ENCODE data around the gene ACVR1.
A peak's percentile ranks its signal among the peaks of the same experiment; 100 is the strongest.

The ACVR1 gene

GRCh38 chr2:157876066-157876785 lies at the start of gene ACVR1:
Gene ACVR1, minus strand, starts transcription at chr2:157876330. Its CDS starts 76,837 bp downstream, at chr2:157799493.
- DNase-seq (ENCODE audit: low read depth, low spot score) = peak; percentile 57

GRCh38 chr2:157925071-157925470 lies 48.9 kb upstream of the ACVR1 start:
- DNase-seq (ENCODE audit: low read depth, low spot score) = no peak

GRCh38 chr2:157923598-157924217 lies 47.6 kb upstream of the ACVR1 start:
- DNase-seq (ENCODE audit: low read depth, low spot score) = no peak

- DNase-seq (ENCODE audit: low read depth, low spot score) = no peak
Observed at GRCh38 chr2:157922815-157923214, 46.7 kb upstream of the ACVR1 start.

GRCh38 chr2:157922336-157922735 lies 46.2 kb upstream of the ACVR1 start:
- no peak for DNase-seq (ENCODE audit: low read depth, low spot score)

DNA sequence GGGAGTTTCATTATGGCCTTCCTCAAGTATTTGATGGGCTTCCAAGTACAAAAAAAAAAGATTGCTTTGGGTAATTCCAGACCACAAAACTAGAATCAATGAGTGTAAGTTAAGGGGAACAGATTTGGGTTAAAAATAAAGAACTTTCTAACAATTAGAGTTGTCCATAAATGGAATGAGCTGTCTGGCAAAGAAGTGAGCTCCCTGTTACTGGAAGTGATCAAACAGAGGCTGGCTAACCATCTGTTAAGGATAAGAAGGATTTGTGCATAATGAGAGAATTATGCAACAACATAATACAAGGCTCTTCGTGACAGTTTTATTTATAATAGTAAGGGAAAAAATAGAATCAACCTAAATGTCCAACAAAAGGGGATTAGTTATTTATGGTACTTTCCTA lies 44.6 kb upstream of the ACVR1 start:
- no peak for DNase-seq (ENCODE audit: low read depth, low spot score)

DNA sequence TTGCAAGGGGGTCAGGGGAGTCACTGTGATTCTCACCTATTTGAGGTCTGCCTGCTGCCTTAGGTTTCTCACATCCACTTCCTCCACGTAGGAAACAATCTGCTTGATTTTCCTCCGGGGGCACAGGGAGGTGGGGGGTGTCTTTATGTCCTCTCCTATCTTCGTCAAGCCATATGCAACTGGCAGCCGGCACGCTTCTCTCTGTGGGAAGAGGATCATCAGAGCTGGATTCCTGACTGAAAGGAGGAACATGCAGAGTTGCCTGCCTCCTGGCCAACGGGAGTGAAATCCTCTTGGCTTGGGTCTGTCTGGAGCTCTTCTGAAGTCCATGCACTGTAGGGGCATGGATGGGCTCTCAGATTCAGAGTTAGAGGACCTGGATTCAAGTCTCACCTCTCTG lies 43.1 kb upstream of the ACVR1 start:
- DNase-seq (ENCODE audit: low read depth, low spot score) = no peak

- DNase-seq (ENCODE audit: low read depth, low spot score) = no peak
Observed at GRCh38 chr2:157918319-157918718, 42.2 kb upstream of the ACVR1 start.

DNA sequence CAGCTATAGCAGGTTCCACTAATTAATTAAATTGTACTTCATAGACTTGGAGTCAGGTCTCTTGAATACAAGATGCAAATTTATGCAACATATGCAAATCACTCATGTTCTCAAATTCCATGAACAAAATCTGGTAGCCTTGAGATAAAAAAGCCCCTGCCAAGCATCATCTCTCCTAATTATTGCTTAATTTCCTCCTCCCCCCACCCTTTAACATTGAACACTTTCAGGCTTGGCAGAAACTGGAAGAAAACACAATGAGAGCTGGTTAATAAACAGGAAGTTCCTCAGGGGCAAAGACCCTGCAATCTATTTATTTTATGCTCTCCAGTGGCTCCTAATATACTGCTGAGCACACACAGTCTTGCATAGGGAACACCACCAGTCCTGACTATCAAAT lies 35.6 kb upstream of the ACVR1 start:
- no peak for DNase-seq (ENCODE audit: low read depth, low spot score)

DNA sequence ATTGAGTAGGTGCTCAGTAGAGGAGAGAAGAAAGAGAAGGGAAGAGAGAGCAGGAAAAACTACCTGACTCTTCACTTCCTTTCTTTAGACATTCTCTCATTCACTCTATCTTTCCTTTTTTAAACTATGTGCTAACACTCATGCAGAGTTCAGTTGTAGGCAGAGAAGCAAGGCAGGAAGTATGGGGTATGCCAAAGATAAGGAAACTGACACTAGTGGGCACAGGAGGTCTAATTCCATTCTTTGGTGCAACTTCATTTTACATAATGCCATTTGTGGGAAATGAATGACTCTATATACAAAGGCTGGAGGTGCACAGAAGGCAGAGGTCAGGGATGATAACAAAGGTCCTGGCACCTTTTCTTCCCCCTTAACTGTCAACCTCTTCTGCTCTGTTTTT lies 35.1 kb upstream of the ACVR1 start:
- DNase-seq (ENCODE audit: low read depth, low spot score) = no peak

DNA sequence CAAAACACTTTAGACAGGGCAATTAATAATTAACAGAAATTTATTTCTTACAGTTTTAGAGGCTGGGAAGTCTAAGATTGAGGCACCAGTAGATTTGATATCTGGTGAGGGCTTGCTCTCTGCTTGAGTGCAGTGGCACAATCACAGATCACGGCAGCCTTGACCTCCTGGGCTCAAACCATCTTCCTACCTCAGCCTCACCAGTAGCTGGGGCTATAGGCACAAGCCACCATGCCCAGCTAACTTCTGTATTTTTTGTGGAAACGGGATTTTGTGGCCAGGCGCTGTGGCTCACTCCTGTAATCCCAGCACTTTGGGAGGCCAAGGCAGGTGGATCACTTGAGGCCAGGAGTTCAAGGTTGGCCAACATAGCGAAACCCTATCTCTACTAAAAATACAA lies 29.0 kb upstream of the ACVR1 start:
- no peak for DNase-seq (ENCODE audit: low read depth, low spot score)

- DNase-seq (ENCODE audit: low read depth, low spot score) = no peak
Observed at GRCh38 chr2:157903626-157904025, 27.5 kb upstream of the ACVR1 start.

- no peak for DNase-seq (ENCODE audit: low read depth, low spot score)
Observed at GRCh38 chr2:157903151-157903550, 27.0 kb upstream of the ACVR1 start.

DNA sequence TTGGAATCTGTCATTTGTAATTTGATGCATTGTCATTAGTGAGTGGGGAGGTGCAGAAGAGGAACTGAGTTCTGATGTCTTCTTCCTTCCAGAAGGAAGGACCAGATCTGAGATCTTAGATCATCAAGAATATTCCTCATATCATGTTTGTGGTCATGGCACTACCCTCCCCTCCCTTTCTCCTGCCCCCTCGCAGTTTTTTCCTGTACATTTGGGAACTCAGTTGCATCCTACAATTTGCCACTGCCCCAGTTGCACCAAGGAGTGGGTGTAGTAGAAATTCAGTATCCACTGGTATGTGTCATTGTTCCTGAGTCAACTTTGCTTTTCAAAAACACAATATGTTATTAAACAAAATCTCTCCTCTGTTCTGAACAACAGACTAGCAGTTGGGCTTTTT lies 26.6 kb upstream of the ACVR1 start:
- DNase-seq (ENCODE audit: low read depth, low spot score) = no peak

GRCh38 chr2:157901325-157901724 lies 25.2 kb upstream of the ACVR1 start:
- DNase-seq (ENCODE audit: low read depth, low spot score) = no peak

DNA sequence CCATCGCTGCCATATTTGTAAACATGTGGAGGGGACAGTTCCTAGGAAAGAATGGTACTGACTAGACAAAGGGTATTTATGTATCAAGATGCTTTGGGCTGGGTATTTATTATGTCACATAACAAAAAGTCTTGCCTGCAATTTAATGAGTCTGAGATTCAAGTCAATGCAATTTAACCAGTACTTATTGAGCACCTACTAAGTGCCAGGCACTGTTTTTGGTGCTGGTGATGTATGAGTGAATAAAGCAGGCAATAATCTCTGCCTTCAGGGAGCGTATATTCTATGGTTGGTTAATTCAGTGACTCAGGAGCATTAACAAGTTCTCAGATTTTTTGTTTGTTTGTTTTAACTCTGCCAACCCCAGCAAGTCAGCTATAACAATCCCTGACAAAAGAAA lies 24.6 kb upstream of the ACVR1 start:
- DNase-seq (ENCODE audit: low read depth, low spot score) = no peak

GRCh38 chr2:157900203-157900602 lies 24.1 kb upstream of the ACVR1 start:
- no peak for DNase-seq (ENCODE audit: low read depth, low spot score)

- no peak for DNase-seq (ENCODE audit: low read depth, low spot score)
Observed at GRCh38 chr2:157899125-157899839, 23.2 kb upstream of the ACVR1 start.

- peak; percentile 56 for DNase-seq (ENCODE audit: low read depth, low spot score)
Observed at GRCh38 chr2:157898591-157898996, 22.5 kb upstream of the ACVR1 start.

GRCh38 chr2:157897106-157897971 lies 21.2 kb upstream of the ACVR1 start:
- DNase-seq (ENCODE audit: low read depth, low spot score) = no peak

DNA sequence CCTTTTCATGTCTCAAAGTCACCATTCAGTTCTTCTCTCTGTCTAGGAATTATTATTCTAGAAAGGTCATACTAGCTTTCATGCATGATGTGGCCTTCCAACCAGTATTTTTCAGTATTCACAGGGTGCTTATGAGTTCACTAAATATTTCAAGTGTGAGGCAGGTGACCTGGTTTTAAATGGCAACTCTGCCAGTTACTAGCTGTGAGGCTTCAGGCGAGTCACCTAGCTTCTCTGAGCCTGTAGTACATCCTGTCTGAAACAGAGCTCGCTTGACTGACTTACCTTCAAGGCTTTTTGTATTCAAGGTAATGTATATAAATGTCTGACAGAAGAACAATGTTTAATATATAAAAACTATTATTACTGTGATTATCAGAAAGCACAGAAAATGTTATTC lies 19.4 kb upstream of the ACVR1 start:
- no peak for DNase-seq (ENCODE audit: low read depth, low spot score)

All from activated CD4-positive, CD25-positive, alpha-beta regulatory T cell treated with anti-CD3 and anti-CD28 coated beads, Interleukin-2, amount 50 U/mL, for 16 hours (primary cell).